Measurements from ENCODE around the gene CCDC185.

CCDC185 gene

GRCh38 chr1:223421676-223422075 is 28.5 kb downstream of the CCDC185 start:
- TF ChIP-seq CTCF (conservative IDR thresholded peaks at IDR 0.05): no peak
- H3K27ac ChIP-seq: no peak overlapping the region

GRCh38 chr1:223422911-223423310 is 29.7 kb downstream of the CCDC185 start:
- TF ChIP-seq CTCF (conservative IDR thresholded peaks at IDR 0.05): no peak
- H3K27ac ChIP-seq: no peak overlapping the region

GRCh38 chr1:223423641-223424233 is 30.5 kb downstream of the CCDC185 start:
- H3K27ac ChIP-seq: no peak overlapping the region
- no peak for TF ChIP-seq CTCF (conservative IDR thresholded peaks at IDR 0.05)

DNA sequence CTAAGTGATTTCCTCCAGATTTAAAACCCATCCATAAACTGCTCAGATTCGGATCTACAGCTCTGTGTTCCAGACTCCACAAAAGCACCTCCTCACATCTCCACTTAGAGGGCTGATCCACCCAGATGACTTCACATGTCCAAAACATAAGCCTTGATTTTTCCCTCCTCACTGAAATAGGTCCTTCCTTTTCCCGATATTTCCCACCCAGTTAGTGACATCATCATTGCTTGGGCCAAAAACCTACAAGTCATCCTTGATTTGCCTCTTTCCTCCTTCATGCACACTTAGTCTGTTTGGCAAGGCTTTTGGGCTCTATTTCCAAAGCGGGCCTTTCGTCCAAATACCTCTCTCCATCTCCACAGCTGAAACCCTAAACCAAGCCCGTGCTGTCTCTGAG is 32.3 kb downstream of the CCDC185 start:
- no peak overlapping the region for H3K27ac ChIP-seq
- no peak for TF ChIP-seq CTCF (conservative IDR thresholded peaks at IDR 0.05)

DNA sequence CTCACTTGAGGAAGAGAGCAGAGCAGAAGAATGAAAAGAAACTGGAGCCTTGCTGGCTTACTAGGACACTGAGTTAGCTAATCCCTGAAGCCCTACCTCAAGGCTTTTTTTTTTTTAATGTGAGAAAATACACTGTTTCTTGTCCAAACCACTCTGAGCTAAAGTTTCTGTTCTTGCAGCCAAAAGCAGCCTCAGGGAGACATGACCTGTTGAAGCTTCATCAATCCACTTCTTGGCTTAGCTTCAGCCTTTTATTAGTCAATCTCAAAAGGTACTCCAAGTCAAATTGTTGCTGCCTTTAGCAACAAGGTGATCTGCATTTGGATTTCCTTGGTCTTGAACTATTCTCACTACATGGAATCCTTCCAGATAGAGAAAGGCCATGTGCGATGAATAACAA is 33.7 kb downstream of the CCDC185 start:
- no peak overlapping the region for H3K27ac ChIP-seq
- no peak for TF ChIP-seq CTCF (conservative IDR thresholded peaks at IDR 0.05)

DNA sequence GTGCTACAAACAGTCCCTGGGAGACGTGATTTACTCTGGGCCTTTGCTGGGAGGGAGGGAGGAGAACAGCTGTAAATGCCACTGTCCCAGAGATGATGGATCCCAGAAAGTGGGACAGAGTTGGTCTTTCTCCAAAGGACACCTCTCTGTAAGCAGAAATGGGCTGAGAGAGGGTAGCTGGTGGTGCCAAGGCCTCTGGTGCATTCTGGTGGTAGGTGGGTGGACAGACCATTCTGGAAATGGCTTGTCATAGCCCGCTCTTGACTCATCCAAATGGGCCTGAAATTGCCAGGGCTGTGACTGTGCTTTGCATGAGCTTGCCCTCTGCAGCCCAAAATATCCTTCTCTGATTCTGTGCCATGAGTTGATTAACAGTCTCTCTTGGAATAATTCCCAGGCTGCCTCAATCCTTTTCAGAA is 36.1 kb downstream of the CCDC185 start:
- TF ChIP-seq CTCF (conservative IDR thresholded peaks at IDR 0.05): no peak
- H3K27ac ChIP-seq: no peak overlapping the region

- TF ChIP-seq CTCF (conservative IDR thresholded peaks at IDR 0.05): no peak
- no peak overlapping the region for H3K27ac ChIP-seq
Measured at GRCh38 chr1:223429821-223430220, 36.6 kb downstream of the CCDC185 start.
